DMS79 (cell line): ENCODE results near the gene ADPRM.

Source experiments
- DNase-seq: peaks from one replicate; lab custom pipeline; 2025; lab: John Stamatoyannopoulos, UW

The ADPRM gene

DNA sequence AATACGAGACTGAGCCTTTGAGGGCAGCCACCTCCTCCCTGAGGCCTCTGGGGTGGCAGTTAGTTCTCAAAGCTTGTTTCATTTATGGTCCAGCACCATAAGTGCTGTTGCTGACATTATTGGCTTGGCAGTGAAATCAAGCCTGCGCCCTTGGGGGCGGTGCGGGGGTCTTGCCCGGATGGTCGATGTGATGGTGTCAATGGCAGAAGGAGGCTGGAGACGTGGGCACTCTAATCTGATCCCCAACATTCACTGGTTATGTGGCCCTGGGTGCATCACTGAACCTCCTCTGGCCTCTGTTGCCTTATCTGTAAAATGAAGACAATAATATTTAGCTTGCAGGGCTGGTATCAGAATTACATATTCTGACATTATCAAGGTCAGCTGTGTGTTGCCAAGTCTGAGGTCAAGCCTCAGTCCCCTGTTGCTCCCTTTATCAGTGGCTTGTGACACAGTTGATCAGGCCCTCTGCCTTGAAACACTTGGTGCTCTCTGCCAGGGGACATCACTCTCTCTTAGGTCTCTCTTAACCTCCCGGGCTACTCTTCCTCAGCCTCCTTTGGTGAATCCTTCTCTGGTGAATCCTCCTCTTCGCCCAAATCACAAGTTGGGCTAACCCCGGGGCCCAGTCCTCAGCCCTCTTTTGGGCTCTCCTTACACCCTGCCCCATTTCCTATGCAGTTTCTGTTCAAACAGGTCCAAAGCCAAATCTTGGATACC lies 44.2 kb downstream of the ADPRM start:
- no peak for DNase-seq

DNA sequence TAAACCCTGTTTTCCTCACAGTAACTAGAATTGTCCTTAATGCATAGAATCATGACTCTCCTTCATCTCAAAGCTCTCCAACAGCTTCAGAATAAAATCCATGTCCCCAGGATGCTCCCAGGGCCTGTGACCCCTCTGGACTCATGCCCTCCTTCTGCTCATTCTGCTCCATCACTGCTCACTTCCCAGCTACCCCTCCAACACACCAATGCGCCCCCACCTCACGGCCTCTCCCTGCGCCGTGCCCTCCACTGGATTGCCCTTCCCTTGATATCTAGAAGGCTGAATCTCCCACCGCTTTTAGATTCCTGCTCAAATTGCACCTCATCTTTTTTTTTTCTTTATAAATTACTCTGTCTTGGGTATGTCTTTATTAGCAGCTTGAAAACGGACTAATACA lies 45.0 kb downstream of the ADPRM start:
- DNase-seq: no peak

DNA sequence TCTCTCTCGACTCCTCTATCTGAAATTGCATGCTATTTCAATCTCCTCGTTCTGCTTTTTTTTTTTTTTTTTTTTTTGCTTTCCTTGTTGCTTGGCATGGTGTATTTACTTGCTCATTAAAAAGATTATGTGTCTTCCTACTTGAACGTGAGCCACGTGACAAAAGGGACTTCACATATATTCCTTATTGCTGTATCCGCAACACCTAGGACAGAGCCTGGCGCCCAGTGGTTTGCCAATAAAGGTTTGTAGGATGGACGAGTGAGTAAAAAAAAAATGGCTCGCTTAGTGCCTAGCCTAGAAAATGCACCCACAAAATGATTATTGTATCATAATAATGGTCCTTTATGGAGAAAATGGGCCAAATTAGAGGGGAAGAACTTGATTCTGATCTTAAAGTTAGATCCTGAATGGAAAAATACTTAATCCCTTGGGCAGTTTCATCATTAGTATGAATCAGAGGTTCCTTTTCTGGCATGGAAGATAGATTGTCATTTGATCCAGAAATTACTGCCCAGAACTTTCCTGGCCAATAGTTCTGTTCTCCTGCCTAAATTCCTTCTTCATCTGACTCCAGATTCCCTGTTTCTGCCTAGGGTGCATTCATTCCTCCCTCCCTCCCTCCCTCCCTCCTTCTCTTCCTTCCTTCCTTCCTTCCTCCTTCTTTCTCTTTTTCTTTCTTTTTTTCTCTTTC lies 46.1 kb downstream of the ADPRM start:
- no peak for DNase-seq

DNA sequence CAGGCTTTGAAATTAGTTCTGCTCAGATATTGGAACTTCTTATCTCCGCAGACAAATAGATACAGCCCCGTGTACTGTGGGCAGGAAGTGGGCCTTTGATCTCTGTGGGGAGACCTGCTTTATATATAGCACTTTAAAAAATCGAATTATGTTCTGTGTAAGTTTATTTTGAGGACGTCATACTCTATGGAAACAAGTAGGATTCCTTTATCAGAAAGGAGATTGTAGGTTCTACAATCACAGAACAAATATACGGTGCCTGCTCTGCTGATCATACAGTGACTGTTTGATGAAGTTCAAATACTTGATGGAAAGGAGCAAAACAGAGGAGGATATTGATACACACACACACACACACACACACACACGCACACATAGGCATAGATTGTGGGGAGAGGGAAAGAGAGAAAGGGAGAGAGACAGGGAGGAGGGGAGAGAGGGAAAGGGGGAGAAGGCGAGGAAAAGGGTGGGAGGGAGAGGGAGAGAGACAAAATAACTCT lies 47.2 kb downstream of the ADPRM start:
- DNase-seq: no peak

DNA sequence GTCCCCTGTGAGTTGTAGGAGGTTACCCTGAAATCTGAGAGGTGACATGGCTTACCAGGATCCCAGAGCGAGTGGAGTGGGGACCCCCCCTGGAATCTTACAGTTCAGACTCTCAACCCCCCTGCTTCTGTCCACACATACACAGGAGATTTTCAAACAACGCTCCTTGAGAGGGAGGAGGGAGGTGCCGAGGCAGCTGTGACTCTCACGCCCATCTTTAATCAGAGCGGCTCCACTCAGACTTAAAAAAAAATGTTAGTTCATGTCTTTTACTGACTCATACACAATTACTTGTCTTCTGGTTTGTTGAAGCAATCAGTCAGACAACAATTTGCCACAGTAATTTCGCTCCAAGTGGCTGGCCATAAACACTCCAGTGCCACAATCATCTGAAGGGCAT lies 47.8 kb downstream of the ADPRM start:
- no peak for DNase-seq

DNA sequence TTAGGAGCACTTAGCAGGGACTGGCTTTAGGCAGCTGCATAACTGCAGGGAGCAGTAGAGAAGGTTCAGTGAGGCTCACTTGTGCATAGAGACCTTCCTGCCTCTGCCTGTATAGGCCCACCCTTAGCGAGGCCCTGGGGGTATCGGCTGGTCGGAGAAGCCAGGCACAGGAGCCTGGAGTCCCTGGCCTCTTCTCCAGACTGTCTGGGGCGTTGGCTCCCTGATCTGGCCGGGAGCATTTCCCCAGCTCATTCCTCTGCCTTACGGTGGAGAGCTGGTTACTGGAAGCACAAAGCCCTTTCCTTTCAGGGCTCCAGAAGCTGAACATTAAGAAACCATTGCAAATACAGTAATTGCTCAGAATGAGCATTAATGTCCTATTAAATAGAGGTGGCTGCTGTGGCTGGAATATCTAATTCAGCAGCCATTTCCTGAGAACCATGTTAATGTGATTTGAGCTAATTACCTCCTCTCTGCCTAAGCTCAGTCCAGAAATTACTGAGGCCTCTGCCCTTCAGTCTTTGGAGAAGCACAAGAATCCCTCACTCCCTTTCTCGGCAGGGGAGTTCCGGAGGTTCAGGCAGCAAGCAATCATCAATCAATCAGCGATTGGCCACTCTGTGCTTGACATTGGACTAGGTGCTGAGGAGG lies 51.3 kb downstream of the ADPRM start:
- DNase-seq: no peak

DNA sequence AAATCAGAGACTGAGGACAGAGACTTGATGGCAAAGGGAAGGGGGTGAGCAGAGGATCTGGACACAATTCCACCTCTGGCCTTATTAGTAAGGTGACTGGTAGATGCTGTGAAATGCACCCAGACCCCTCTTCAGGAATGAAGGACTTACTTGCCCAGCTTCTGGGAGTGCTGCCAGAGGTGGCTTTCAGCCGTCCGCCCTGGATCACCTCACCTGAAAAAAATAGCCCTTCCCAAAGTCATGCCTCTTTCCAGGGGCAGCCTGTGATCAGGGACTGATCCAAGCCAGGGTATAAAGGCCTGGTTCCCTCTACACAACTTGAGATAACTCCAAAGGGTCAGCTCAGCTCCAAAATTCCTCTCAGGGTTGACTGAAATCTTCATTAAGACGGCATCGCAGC lies 52.8 kb downstream of the ADPRM start:
- no peak for DNase-seq

DNA sequence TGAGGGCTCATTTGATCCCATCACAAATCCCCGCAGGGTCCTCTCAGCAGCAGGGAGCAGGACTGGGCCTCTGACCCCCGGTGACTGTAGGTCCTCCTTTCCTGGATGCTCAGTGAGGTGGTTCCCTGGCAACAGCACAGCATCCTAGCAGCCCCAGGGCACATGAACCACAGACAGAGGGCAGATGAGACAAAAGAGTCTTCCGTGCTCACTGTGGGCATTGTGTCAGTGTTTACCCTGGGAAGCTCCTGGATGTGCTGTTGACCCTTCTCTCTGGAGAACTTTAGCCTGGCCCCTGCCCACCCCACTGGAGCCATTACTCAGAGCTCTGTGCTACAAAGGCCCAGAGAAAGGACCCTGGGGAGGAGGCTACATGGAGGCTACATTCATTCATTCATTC lies 54.2 kb downstream of the ADPRM start:
- DNase-seq: no peak

DNA sequence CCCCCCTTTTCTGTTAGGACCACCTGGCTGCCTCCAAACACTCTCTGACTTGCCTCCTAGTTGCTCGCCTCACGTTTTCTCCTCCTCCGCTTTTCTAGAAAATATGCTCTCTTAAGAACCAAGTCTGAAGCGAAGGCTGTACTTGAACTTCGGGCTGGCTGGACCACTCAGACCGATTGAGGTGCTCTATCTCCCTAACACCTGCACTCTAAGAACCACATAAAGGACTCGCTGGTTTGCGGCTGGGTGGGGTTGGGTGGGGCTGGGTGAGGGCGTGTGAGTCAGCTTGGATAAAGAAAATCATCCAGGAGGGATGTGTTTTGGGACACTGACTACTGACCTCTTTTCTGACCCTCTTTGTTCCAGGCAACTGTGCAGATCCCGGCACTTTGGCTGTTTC lies 55.3 kb downstream of the ADPRM start:
- DNase-seq: no peak

DNA sequence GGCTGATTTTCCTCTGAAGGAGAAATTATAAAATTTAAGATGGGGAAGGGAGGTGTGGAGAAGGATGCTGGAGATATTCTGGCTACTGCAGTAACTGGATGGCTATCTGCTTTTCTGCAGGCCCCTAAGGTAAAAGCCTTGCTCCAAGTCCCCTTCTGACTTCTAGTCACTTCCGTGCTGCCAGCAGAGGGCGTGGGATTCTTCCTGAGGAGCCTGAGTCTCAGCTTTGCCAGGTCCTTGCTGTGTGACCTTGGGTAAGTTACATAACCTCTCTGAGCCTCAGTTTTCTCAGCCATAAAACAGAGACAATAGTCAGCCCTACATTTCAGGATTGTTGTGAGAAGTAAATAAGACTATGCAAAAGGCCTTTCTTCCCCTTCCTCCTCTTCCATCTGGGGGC lies 56.7 kb downstream of the ADPRM start:
- no peak for DNase-seq

DNA sequence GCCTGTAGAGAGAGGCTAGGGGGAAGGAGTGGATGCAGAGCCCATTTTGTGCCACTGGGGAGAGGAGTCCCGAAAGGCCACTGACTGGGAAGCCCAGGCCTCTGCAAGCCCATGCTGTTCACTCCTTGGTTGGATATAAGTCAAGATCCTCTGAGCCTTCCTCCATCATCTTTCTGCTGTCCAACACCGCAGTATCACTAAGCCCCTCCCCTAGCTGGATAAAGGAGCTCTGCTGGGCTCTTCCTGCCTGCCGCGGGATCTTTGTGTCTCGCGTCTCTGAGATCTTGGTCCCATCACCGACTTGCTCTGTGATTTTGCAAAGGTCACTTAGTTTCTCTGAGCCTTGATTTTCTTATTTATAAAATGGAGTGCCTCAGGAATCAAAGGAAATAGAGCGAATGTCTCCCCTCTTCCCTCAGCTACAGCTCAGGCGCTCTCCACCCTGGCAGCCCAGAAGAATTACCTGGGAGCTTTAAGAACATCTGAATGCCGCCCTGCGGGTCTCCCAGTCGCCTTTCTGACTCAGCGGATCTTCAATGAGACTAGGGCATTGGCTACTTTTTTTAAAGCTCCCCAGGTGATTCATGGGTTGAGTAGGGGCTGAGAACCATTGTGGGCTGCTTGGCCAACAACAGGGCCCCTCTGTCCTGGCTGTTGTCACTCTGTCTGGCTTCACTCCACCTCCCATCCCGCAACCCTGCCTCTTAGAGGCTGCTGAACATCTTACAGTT lies 57.6 kb downstream of the ADPRM start:
- no peak for DNase-seq

DNA sequence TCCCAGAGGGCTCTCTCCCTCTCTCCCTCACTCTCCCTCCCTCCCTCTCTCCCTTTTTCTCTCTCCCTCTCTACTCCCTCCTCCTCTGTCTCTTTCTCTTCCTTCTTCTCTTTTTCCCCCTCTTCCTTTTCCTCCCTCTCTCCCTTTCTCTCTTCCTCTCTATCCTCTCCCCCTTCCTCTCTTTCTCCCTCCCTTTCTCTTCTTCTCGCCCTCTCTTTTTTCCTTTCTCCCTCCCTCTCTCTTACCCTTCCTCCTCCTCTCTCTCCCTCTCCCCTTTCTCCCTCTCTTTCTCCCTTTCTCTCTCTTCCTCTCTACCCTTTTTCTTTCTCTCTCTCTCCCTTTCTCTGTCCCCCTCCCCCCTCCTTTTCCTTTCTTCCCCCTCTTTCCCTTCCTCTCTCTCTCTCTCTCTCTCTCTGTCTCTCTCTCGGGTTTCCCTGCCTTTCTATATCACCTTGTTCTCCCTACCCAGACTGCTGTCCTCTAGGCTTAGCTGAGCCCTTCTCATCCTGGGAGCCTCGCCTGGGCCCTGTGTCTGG lies 58.3 kb downstream of the ADPRM start:
- DNase-seq: no peak

DNA sequence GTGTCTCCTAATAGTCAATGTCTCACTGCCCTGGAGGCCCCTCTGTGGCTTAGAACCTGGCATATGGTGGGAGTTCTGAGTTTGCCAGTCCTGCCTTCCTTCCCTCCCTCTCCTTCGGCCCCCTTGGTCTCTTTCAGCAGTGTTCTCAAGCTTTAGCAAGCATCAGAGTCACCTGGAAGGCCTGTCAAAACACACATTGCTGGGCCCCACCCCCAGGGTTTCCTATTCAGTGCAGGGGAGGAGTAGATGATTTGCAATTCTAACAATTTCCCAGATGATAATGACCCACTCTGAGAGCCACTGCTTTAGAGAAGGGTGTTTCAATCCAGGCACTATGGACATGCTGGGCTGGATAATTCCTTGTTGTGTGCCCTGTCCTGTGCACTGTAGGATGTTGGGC lies 58.8 kb downstream of the ADPRM start:
- DNase-seq: no peak

DNA sequence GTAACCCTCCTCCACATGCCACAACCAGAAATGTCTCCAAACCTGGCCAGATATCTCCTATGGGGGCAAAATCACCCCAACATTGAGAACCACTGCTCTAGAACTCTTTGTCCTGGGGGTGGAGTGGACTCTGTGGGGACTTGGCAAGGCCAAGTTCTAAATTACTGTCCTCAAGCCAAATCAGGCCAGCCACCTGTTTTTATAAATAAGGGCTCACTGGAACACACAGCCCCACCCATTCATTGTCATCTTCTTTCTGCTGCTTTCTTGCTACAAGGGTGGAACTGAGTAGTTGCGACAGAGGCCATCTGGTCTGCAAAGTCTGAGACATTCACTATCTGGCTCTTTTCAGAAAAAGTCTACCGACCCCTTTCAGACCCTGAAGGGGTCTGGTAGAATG lies 59.2 kb downstream of the ADPRM start:
- no peak for DNase-seq

DNA sequence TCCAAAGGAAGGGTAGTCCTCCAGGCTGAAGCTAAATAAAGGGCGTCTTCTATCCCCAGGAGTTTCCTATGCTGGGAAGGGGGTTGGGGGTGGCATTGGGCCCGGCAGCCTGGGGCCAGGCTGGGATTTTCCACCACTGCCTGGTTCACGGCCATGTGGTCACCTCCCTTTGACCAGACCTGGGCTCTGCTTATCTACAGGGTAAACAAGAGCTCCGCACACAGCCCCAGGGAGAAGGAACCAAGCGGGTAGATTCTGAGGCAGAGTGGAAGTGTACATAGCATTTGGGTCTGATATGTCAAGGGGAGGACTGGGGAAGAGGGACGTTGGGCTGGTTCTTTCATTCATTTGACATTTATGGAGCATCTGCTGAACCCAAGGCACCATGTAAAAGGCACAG lies 59.7 kb downstream of the ADPRM start:
- DNase-seq: no peak

DNA sequence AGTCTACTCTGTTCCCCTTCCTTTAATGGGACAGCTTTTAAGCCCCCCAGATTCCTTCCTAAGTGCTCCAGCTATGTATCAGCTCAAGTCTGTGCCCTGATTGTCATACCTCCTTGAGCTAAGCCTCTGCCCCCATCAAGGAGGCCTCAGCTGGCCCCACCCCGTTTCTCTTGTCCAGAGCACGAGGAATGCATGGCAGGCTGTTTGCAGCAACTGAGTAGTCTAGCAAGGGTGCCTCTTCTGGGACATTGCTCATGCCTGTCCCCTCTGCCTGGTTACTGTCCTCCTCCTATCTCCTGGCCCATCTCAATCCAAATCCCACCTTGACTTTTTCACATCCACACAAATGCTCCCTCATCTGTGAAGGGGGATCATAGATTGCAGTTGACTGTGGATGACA lies 60.3 kb downstream of the ADPRM start:
- DNase-seq: no peak

DNA sequence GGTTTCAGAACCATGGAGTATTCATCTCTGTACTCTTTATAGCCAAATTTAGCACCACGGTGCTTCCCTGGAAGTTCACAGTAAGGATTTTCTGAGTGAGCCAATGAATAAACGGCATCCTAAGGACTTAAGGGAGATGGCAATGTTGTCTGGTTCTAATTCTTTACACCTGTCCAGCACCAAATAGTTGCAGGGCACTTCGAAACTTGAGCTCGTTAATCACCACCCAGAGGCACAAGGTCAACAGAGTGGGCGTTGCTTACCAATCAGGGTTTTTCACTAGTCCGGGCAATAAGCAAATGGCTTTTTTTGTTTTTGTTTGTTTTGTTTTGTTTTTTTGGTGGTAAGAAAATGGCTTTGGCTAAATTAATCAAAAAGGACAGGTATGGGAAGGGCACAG lies 60.7 kb downstream of the ADPRM start:
- no peak for DNase-seq
